SU-DHL-6 (cell line): ENCODE results near the gene RPS6KC1.

Source experiments
- H2AFZ ChIP-seq: fragments of 200-600 bp; sonication (generic); 2 replicates; pipeline ENCODE4 v1.6.1; 2014; ENCODE audit warnings: low read depth, mild to moderate bottlenecking, moderate library complexity, mixed read lengths, antibody characterized with exemption, low read length; ENCODE audit not compliant: severe bottlenecking
- H3F3A ChIP-seq: fragments of 200-600 bp; shearing (Covaris generic); 2 replicates; pipeline ENCODE4 v1.6.0; 2016; ENCODE audit warnings: antibody characterized with exemption, mild to moderate bottlenecking; ENCODE audit not compliant: insufficient read depth
- H3K27ac ChIP-seq: fragments of 200-600 bp; sonication (generic); 2 replicates; pipeline ENCODE4 v1.5.1; 2016; ENCODE audit warnings: low read depth, mild to moderate bottlenecking, low read length, moderate library complexity, mixed read lengths
- H3K27me3 ChIP-seq: fragments of 200-600 bp; sonication (generic), shearing (Covaris generic); 2 replicates; pipeline ENCODE4 v1.6.0; 2014; ENCODE audit warnings: mild to moderate bottlenecking, low read length
- H3K36me3 ChIP-seq: fragments of 200-600 bp; sonication (generic); 2 replicates; pipeline ENCODE4 v1.6.1; 2014; ENCODE audit warnings: mild to moderate bottlenecking, low read length, mixed read lengths
- H3K4me2 ChIP-seq: fragments of 300-600, 200-600 bp; shearing (Covaris generic), sonication (generic); 2 replicates; pipeline ENCODE4 v1.6.0; 2014; ENCODE audit warnings: low read length, low read depth, mild to moderate bottlenecking; ENCODE audit not compliant: poor library complexity, severe bottlenecking
- H3K4me3 ChIP-seq: fragments of 200-600 bp; sonication (generic); 2 replicates; pipeline ENCODE4 v1.5.1; 2014; ENCODE audit warnings: antibody characterized with exemption, low read length, mild to moderate bottlenecking, mixed read lengths; ENCODE audit not compliant: insufficient read depth, poor library complexity, severe bottlenecking
- H3K79me2 ChIP-seq: fragments of 200-600 bp; sonication (generic); 2 replicates; pipeline ENCODE4 v1.6.1; 2014; ENCODE audit warnings: mild to moderate bottlenecking, low read length, moderate library complexity; ENCODE audit not compliant: insufficient read depth
- H3K9ac ChIP-seq: fragments of 200-600 bp; sonication (generic); 2 replicates; pipeline ENCODE4 v1.7.0; 2014; ENCODE audit warnings: mild to moderate bottlenecking, low read length
- H3K9me2 ChIP-seq: fragments of 200-600 bp; sonication (generic); replicated peaks from 2 replicates; pipeline ENCODE4 v1.6.1; 2014; ENCODE audit warnings: low read length; ENCODE audit not compliant: insufficient read depth
- H3K9me3 ChIP-seq: fragments of 200-600 bp; sonication (generic); 2 replicates; pipeline ENCODE4 v1.6.1; 2014; ENCODE audit warnings: low read length, mixed read lengths; ENCODE audit not compliant: insufficient read depth
- H4K20me1 ChIP-seq: fragments of 200-600 bp; sonication (generic); 2 replicates; pipeline ENCODE4 v1.6.1; 2014; ENCODE audit warnings: low read depth, mild to moderate bottlenecking, antibody characterized with exemption, low read length, moderate library complexity, mixed read lengths
- CTCF ChIP-seq: fragments of 200-600 bp; sonication (generic); IDR thresholded peaks from one replicate; pipeline ENCODE4 v1.5.1; 2017; ENCODE audit warnings: antibody characterized with exemption, mild to moderate bottlenecking, low read length, moderate library complexity; ENCODE audit not compliant: insufficient read depth, poor library complexity, severe bottlenecking
- EZH2phosphoT487 ChIP-seq: fragments of 200-600 bp; sonication (generic), shearing (Covaris generic); conservative IDR thresholded peaks from 2 replicates; pipeline ENCODE4 v1.6.1; 2018; ENCODE audit warnings: mild to moderate bottlenecking, antibody characterized with exemption, low read length, moderate library complexity, mixed read lengths

The RPS6KC1 gene

GRCh38 chr1:213269829-213270228 lies 218.8 kb downstream of the RPS6KC1 start:
- Histone ChIP-seq H3K4me3 (no peak overlapping the region), H3K4me2 (no peak overlapping the region), H3K27ac (no peak overlapping the region), H3F3A (no peaks in the 10 kb centered on the region), H3K9me3 (no peaks in the 10 kb centered on the region), H2AFZ (no peak overlapping the region), H3K79me2 (no peaks in the 10 kb centered on the region), H3K9me2 (no peaks in the 10 kb centered on the region), H3K27me3 (no peaks in the 10 kb centered on the region), H3K36me3 (no peaks in the 10 kb centered on the region), H3K9ac (no peak overlapping the region), H4K20me1 (no peaks in the 10 kb centered on the region)
- TF ChIP-seq CTCF (no peak), EZH2phosphoT487 (no peak)

GRCh38 chr1:213273546-213273945 lies 222.5 kb downstream of the RPS6KC1 start:
- Histone ChIP-seq H2AFZ (no peak overlapping the region), H3K36me3 (no peaks in the 10 kb centered on the region), H3K9me2 (no peaks in the 10 kb centered on the region), H3K27ac (no peak overlapping the region), H3K79me2 (no peaks in the 10 kb centered on the region), H3F3A (no peaks in the 10 kb centered on the region), H3K9me3 (no peaks in the 10 kb centered on the region), H3K9ac (no peak overlapping the region), H3K4me2 (no peak overlapping the region), H3K27me3 (no peaks in the 10 kb centered on the region), H3K4me3 (no peak overlapping the region), H4K20me1 (no peaks in the 10 kb centered on the region)
- no peak for TF ChIP-seq CTCF
- no peak for TF ChIP-seq EZH2phosphoT487

GRCh38 chr1:213274140-213274539 lies 223.1 kb downstream of the RPS6KC1 start:
- H3K4me3 ChIP-seq, result no peak overlapping the region
- H3K9ac ChIP-seq, result no peak overlapping the region
- no peaks in the 10 kb centered on the region for H3K27me3 ChIP-seq
- H2AFZ ChIP-seq, result no peak overlapping the region
- H3K4me2 ChIP-seq, result no peak overlapping the region
- H3F3A ChIP-seq, result no peaks in the 10 kb centered on the region
- no peaks in the 10 kb centered on the region for H4K20me1 ChIP-seq
- TF ChIP-seq CTCF (no peak), EZH2phosphoT487 (no peak)
- H3K9me3 ChIP-seq, result no peaks in the 10 kb centered on the region
- H3K36me3 ChIP-seq, result no peaks in the 10 kb centered on the region
- no peaks in the 10 kb centered on the region for H3K9me2 ChIP-seq
- no peak overlapping the region for H3K27ac ChIP-seq
- H3K79me2 ChIP-seq, result no peaks in the 10 kb centered on the region
